ENCODE results near the gene WNT4.

Gene WNT4

GRCh38 chr1:22128392-22128791, 14.5 kb downstream of the WNT4 start:
- no peak for DNase-seq

- DNase-seq = no peak
Observed at GRCh38 chr1:22127731-22128130, 15.2 kb downstream of the WNT4 start.

- DNase-seq = no peak
Observed at GRCh38 chr1:22127248-22127647, 15.6 kb downstream of the WNT4 start.

GRCh38 chr1:22126531-22126930, 16.4 kb downstream of the WNT4 start:
- DNase-seq = no peak

GRCh38 chr1:22124592-22125229, 18.2 kb downstream of the WNT4 start:
- no peak for DNase-seq

GRCh38 chr1:22123901-22124404, 18.9 kb downstream of the WNT4 start:
- no peak for DNase-seq

- DNase-seq = no peak
Observed at GRCh38 chr1:22123071-22123390, 19.9 kb downstream of the WNT4 start.

GRCh38 chr1:22122273-22123070, 20.4 kb downstream of the WNT4 start:
- no peak for DNase-seq

GRCh38 chr1:22121421-22121911, 21.4 kb downstream of the WNT4 start:
- no peak for DNase-seq

- DNase-seq = no peak
Observed at GRCh38 chr1:22120469-22120790, 22.5 kb downstream of the WNT4 start.

GRCh38 chr1:22119626-22120468, 23.1 kb downstream of the WNT4 start:
- no peak for DNase-seq

- DNase-seq = no peak
Observed at GRCh38 chr1:22118291-22118992, 24.5 kb downstream of the WNT4 start.

GRCh38 chr1:22117851-22118250, 25.0 kb downstream of the WNT4 start:
- no peak for DNase-seq

- no peak for DNase-seq
Observed at GRCh38 chr1:22117238-22117637, 25.7 kb downstream of the WNT4 start.

- no peak for DNase-seq
Observed at GRCh38 chr1:22115286-22115685, 27.6 kb downstream of the WNT4 start.

GRCh38 chr1:22114083-22115012, 28.5 kb downstream of the WNT4 start:
- DNase-seq = no peak

GRCh38 chr1:22112554-22112953, 30.3 kb downstream of the WNT4 start:
- no peak for DNase-seq

GRCh38 chr1:22111620-22112019, 31.3 kb downstream of the WNT4 start:
- no peak for DNase-seq

- no peak for DNase-seq
Observed at GRCh38 chr1:22111115-22111514, 31.8 kb downstream of the WNT4 start.

- DNase-seq = no peak
Observed at GRCh38 chr1:22110016-22110415, 32.9 kb downstream of the WNT4 start.

GRCh38 chr1:22108339-22109105, 34.4 kb downstream of the WNT4 start:
- DNase-seq = no peak
